Osteoblast (primary cell): Measurements from ENCODE around the gene SMIM1. TPM values are rescaled to one million over a fixed set of nuclear protein-coding genes. Genes with fewer than 3 reads are reported as not detected.

Source experiments
- DNase-seq: peaks from one replicate; pipeline ENCODE4 v3.0.0; 2011; ENCODE audit warnings: low spot score, mixed read lengths; ENCODE audit not compliant: insufficient read length; ENCODE audit errors: missing footprints
- H2AFZ ChIP-seq: 2 replicates; pipeline ENCODE4 v1.6.0; 2011; ENCODE audit warnings: mild to moderate bottlenecking, low read length
- H3K27ac ChIP-seq: 2 replicates; pipeline ENCODE4 v1.5.1; 2011; ENCODE audit warnings: mild to moderate bottlenecking, low read depth, low read length, moderate library complexity
- H3K27me3 ChIP-seq: 2 replicates; pipeline ENCODE4 v1.6.0; 2012; ENCODE audit warnings: mild to moderate bottlenecking, control low read depth, inconsistent platforms, low read length, moderate library complexity; ENCODE audit not compliant: insufficient read depth
- H3K36me3 ChIP-seq: 2 replicates; pipeline ENCODE4 v1.5.1; 2011; ENCODE audit warnings: mild to moderate bottlenecking, low read length, control low read depth, moderate library complexity; ENCODE audit not compliant: insufficient read depth
- H3K4me1 ChIP-seq: 2 replicates; pipeline ENCODE4 v1.5.1; 2011; ENCODE audit warnings: mild to moderate bottlenecking, low read length, control low read depth, moderate library complexity; ENCODE audit not compliant: insufficient read depth
- H3K4me2 ChIP-seq: 2 replicates; pipeline ENCODE4 v1.6.0; 2011; ENCODE audit warnings: mild to moderate bottlenecking, low read length; ENCODE audit not compliant: insufficient read depth
- H3K4me3 ChIP-seq: fragments of 200-600 bp; sonication (generic); 3 replicates; pipeline ENCODE4 v1.5.1; 2012; ENCODE audit warnings: mild to moderate bottlenecking, low read length, inconsistent platforms; ENCODE audit not compliant: insufficient read depth
- H3K79me2 ChIP-seq: 2 replicates; pipeline ENCODE4 v1.6.0; 2012; ENCODE audit warnings: mild to moderate bottlenecking, low read length, control low read depth, inconsistent platforms; ENCODE audit not compliant: insufficient read depth
- H3K9me3 ChIP-seq: 2 replicates; pipeline ENCODE4 v1.5.1; 2011; ENCODE audit warnings: low read depth, low read length, control low read depth
- H4K20me1 ChIP-seq: 2 replicates; pipeline ENCODE4 v1.6.0; 2012; ENCODE audit warnings: mild to moderate bottlenecking, low read length, control low read depth; ENCODE audit not compliant: insufficient read depth
- total RNA-seq: library from RNA; depleted of rRNA; stranded (reverse); fragments of >200 nt; gene quantifications from 2 replicates; pipeline ENCODE4 v1.2.3, GENCODE V29; 2012
- TF ChIP-seq, protein P1 (sequence below): IDR thresholded peaks from 2 replicates; pipeline ENCODE4 v1.5.1; 2011; ENCODE audit warnings: mild to moderate bottlenecking, low read depth, low read length, moderate library complexity; ENCODE audit errors: extremely low read depth

Gene SMIM1
- total RNA-seq, 1 donor: not detected

DNA sequence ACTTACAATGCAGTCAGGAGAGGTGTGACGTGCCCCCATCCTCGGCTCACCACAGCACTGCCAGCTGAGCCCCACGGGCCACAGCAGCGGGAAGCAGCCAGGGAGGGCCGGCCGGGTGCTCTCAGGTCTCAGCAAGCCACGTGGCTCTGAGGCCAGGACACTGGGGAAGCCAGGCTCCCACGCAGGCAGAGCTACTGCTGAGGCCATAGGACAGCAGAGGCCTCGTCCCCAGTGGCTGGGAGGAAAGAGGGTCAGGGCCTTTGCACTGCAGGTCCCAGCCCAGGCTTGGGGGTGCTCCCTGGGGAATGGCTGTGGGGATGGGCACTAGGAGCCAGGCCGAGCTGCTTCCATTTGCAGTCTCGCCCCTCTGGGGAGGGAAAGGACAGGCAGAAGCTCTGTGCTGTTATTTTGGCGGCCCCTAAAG, 18.0 kb downstream of the SMIM1 start:
- no peak overlapping the region for H2AFZ ChIP-seq
- H3K36me3 ChIP-seq: peaks cover 13% of the 10 kb centered on the region
- peaks cover 76% of the 10 kb centered on the region for H4K20me1 ChIP-seq
- no peaks in the 10 kb centered on the region for H3K9me3 ChIP-seq
- H3K4me2 ChIP-seq: no peak overlapping the region
- no peaks in the 10 kb centered on the region for H3K27me3 ChIP-seq
- peaks cover 89% of the 10 kb centered on the region for H3K79me2 ChIP-seq
- peaks cover 15% of the 10 kb centered on the region for H3K4me1 ChIP-seq
- H3K27ac ChIP-seq: no peak overlapping the region
- no peak overlapping the region for H3K4me3 ChIP-seq
- TF ChIP-seq, protein P1, sequence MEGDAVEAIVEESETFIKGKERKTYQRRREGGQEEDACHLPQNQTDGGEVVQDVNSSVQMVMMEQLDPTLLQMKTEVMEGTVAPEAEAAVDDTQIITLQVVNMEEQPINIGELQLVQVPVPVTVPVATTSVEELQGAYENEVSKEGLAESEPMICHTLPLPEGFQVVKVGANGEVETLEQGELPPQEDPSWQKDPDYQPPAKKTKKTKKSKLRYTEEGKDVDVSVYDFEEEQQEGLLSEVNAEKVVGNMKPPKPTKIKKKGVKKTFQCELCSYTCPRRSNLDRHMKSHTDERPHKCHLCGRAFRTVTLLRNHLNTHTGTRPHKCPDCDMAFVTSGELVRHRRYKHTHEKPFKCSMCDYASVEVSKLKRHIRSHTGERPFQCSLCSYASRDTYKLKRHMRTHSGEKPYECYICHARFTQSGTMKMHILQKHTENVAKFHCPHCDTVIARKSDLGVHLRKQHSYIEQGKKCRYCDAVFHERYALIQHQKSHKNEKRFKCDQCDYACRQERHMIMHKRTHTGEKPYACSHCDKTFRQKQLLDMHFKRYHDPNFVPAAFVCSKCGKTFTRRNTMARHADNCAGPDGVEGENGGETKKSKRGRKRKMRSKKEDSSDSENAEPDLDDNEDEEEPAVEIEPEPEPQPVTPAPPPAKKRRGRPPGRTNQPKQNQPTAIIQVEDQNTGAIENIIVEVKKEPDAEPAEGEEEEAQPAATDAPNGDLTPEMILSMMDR: no peak
- peak; percentile 80 for DNase-seq

DNA sequence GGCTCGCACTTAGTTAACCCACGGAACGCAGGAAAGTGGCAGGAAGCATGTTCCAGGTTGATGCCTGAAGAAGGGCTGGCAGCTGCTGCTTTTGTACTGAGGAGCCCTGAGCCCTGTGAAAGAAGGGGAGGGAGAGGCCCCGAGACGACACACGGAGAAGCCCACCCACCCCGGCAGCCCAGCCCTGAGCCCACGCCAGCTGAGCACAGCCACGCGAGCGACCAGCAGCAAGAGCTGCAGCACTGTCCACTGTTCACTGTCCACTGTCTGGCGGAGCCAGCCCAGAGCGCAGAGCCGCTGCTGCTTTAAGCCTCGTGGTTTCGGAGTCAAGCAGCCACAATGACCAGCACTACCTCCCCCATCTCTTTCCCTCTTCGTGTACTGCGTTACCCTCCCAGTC, 18.4 kb downstream of the SMIM1 start:
- Histone ChIP-seq H3K36me3 (peaks cover 12% of the 10 kb centered on the region), H3K9me3 (no peaks in the 10 kb centered on the region), H3K27ac (no peak overlapping the region), H4K20me1 (peaks cover 76% of the 10 kb centered on the region), H2AFZ (no peak overlapping the region), H3K4me2 (no peak overlapping the region), H3K4me3 (no peak overlapping the region), H3K27me3 (no peaks in the 10 kb centered on the region), H3K79me2 (peaks cover 94% of the 10 kb centered on the region), H3K4me1 (peaks cover 16% of the 10 kb centered on the region)
- TF ChIP-seq, protein P1: no peak
- DNase-seq: peak; percentile 66

DNA sequence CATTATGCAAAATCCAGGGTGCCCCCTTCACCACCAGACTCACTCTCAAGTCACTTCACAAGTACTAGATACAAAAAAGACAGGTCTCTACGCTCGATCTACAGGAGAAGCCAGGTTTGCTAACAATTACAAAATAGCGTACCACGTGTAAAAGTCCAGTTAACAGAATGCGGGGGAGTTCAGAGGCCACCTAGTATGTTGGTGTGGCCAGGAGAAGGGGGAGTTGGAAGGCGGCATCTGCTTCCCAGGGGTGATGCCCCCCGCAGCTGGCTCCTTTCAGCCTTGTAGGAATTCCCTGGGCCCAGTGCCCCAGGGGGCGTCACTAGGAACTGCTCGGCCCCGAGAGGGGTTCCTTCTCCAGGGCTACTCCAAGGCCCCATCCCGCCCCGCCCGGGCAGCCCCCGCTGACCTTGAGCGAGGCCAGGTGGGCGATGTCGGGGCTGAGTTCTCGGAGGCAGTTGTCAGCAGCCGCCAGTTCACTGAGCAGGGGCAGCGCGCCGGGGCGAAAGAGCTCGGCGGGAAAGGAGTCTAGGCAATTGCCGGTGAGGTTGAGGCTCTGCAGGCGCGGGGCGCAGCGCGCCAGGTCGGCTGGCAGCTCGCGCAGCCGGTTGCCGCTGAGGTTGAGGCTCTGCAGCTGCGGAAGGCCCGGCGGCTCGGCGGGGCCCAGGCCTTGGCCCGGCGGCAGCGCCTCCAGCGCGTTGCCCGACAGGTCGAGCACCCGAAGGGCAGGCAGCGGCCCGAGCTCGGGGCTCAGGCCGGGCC, 23.1 kb downstream of the SMIM1 start:
- H3K4me1 ChIP-seq: peaks cover 22% of the 10 kb centered on the region
- H3K9me3 ChIP-seq: no peaks in the 10 kb centered on the region
- H3K79me2 ChIP-seq: peaks cover 59% of the 10 kb centered on the region
- H3K4me2 ChIP-seq: peak overlapping the region; percentile 98
- TF ChIP-seq, protein P1: no peak
- H3K4me3 ChIP-seq: peak overlapping the region; percentile 88
- peaks cover 2% of the 10 kb centered on the region for H3K27me3 ChIP-seq
- peak; percentile 94 for DNase-seq
- H4K20me1 ChIP-seq: peaks cover 36% of the 10 kb centered on the region
- H2AFZ ChIP-seq: peak overlapping the region; percentile 59
- H3K36me3 ChIP-seq: peaks cover 4% of the 10 kb centered on the region
- peak overlapping the region; percentile 51 for H3K27ac ChIP-seq

DNA sequence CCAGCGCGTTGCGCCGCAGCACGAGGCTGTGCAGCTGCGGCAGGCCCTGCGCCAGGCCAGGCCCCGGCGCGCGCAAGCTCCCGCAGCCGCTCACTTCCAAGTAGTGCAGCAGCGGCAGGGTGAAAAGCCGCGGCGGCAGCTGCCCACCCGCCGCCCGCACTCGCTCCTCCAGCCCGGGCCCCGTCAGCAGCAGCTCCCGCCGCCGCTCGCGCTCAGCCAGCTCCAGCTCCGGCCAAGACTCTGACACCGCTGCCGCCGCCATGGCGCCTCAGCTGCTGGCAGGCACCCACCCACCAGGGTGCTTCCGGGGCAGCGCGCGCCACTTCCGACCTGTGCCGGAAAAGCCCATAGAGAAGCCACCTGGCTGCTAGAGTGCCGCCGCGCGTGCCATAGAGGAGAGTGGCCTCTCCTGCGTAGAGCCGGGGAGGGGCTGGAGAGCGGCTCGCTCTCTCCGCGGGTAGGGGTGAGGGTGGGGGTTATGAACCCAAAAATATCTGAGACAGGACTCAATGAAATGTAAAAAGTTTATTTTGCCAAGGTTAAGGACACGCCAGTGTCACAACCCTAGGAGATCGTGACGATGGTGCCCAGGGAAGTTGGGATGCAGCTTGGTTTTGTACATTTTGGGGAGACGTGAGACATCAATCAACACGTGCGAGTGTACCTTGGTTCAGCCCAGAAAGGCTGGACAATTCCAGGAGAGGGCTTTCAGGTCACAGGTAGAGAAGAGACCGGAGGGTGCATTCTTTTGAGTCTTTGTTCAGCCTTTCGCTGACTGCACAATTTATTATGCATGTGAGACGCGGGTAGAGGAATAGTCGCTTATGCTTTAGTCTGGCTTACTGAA, 23.9 kb downstream of the SMIM1 start, which contains the start of gene LRRC47:
LRRC47 (minus strand) TSS at position 284 of the 847 bp plus-strand sequence; CDS start at position 262, 22 bp downstream.
- Histone ChIP-seq H3K4me3 (peak within 1 kb of the TSS; percentile 88), H3K36me3 (peaks cover 4% of the 10 kb centered on the region), H3K4me1 (peaks cover 22% of the 10 kb centered on the region), H2AFZ (peak within 1 kb of the TSS; percentile 100), H3K9me3 (no peaks in the 10 kb centered on the region), H4K20me1 (peaks cover 30% of the 10 kb centered on the region), H3K79me2 (peaks cover 51% of the 10 kb centered on the region), H3K27me3 (peaks cover 2% of the 10 kb centered on the region), H3K4me2 (peak within 1 kb of the TSS; percentile 98), H3K27ac (peak within 1 kb of the TSS; percentile 79)
- DNase-seq: peak; percentile 100
- TF ChIP-seq, protein P1: no peak
